ENCODE data around the gene TOMM20L.

GRCh38 chr14:58364316-58364715, 31.4 kb upstream of the TOMM20L start:
- TF ChIP-seq CTCF (IDR thresholded peaks at IDR 0.05): no peak
- no peak for TF ChIP-seq POLR2AphosphoS5 (IDR thresholded peaks at IDR 0.05; ENCODE audit: low read depth, low read length)
- TF ChIP-seq REST (IDR thresholded peaks at IDR 0.05; ENCODE audit: insufficient read depth in 1 of 2, low read depth in 2 of 2, low read length in 1 of 2): no peak
- TF ChIP-seq SIN3A (IDR thresholded peaks at IDR 0.05; ENCODE audit: borderline replicate concordance, insufficient read depth, low read depth, low read length): no peak
